H1 (cell line): ENCODE measurements around the gene SLC5A2. TPM values are rescaled to one million over a fixed set of nuclear protein-coding genes. Genes with fewer than 3 reads are reported as not detected.

ENCODE experiments used
- ASH2L ChIP-seq: fragments of 200-600, 300-600 bp; sonication (generic); IDR thresholded peaks from one replicate; pipeline ENCODE4 v1.7.1; 2017; ENCODE audit warnings: low read length
- JUN ChIP-seq: IDR thresholded peaks from 2 replicates; pipeline ENCODE4 v1.6.1; 2011; ENCODE audit warnings: low read depth, mild to moderate bottlenecking, improper control_type of control experiment, low read length
- PHF8 ChIP-seq: fragments of 200-600 bp; sonication (generic); conservative IDR thresholded peaks from 2 replicates; pipeline ENCODE4 v1.7.1; 2012; ENCODE audit warnings: low read depth, mild to moderate bottlenecking, inconsistent platforms, low read length, moderate library complexity
- POLR2AphosphoS5 ChIP-seq: IDR thresholded peaks from 2 replicates; pipeline ENCODE4 v1.6.1; 2011; ENCODE audit warnings: low read depth, low read length
- SIRT6 ChIP-seq: IDR thresholded peaks from one replicate; pipeline ENCODE4 v1.7.1; 2012; ENCODE audit warnings: low read length, inconsistent platforms
- SP4 ChIP-seq: IDR thresholded peaks from 2 replicates; pipeline ENCODE4 v1.6.1; 2012; ENCODE audit warnings: low read length, inconsistent platforms
- YY1 ChIP-seq: IDR thresholded peaks from 2 replicates; pipeline ENCODE4 v1.6.1; 2011; ENCODE audit warnings: low read depth, mild to moderate bottlenecking, low read length
- polyA plus RNA-seq, 7 experiments: library from polyadenylated mRNA; depleted of rRNA in 3 of 7; stranded (reverse) in 5 of 7; unstranded in 2 of 7; fragments of >200 nt in 5 of 7; fragments of 200-250 nt in 2 of 7; gene quantifications; 1 replicate in 5 of 7; 2 replicates in 1 of 7; 4 replicates in 1 of 7; pipeline versions ENCODE4 v1.2.1 to v1.2.3, GENCODE V29; 2011 to 2013; ENCODE audit warnings: missing spikeins in 2 of 7, mixed read lengths in 2 of 7
- total RNA-seq: library from RNA; stranded (reverse); fragmentation: NEBNext Ultra II Directional; extraction: Animal tissue kit (Norgen Biotek cat#: 25700); gene quantifications from 2 replicates; pipeline ENCODE4 v1.2.1, GENCODE V29; 2021

Gene SLC5A2
- total and polyA plus RNA-seq, 2 of the 8 experiments (the other 6 are each of a cell fraction or from before 2014, with no cell fraction given): 0.56 to 4.4 TPM

DNA sequence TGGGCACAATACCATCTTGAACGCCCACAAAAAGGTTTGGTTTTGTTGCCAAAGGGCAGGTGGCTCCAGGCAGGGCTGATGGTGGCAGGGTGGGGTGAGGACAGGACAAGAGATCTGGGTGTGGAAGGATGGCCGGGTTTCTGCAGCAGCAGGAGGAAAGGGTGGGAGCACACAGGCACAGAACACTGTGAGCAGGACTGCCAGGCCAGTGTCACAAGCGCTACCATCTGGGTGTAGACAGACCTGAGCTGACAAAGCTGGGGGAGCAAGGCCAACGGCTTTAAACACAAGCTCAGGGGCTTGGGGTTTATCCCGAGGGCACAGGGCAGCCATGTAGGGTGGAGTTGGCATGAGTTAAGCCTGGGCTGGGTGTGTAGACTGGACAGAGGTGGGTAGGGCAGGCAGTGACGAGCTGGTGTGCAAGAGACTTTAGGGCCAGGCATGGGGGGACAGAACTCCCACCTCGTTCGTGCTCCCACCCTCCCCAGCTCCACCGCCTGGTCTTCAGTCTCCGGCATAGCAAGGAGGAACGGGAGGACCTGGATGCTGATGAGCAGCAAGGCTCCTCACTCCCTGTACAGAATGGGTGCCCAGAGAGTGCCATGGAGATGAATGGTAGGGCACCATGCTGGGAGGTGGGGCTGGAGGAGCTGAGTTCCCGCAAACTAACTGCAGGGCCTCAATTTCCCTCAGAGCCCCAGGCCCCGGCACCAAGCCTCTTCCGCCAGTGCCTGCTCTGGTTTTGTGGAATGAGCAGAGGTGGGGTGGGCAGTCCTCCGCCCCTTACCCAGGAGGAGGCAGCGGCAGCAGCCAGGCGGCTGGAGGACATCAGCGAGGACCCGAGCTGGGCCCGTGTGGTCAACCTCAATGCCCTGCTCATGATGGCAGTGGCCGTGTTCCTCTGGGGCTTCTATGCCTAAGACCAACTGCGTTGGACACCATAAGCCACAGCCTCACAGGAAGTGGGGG lies 7.0 kb downstream of the SLC5A2 start (continued):
- no peak for TF ChIP-seq JUN
- no peak for TF ChIP-seq SIRT6
- TF ChIP-seq PHF8: no peak
- no peak for TF ChIP-seq POLR2AphosphoS5
- TF ChIP-seq SP4: no peak
- TF ChIP-seq YY1: no peak
- TF ChIP-seq ASH2L: no peak
- TF ChIP-seq, all 59 proteins: peak for 0
